ENCODE measurements around the gene TAF11. TPM values are rescaled to one million over a fixed set of nuclear protein-coding genes. Genes with fewer than 3 reads are reported as not detected.

TAF11 gene
- total and polyA plus RNA-seq, 2 donors from 2014 or later = 21.1 to 27.3 TPM

DNA sequence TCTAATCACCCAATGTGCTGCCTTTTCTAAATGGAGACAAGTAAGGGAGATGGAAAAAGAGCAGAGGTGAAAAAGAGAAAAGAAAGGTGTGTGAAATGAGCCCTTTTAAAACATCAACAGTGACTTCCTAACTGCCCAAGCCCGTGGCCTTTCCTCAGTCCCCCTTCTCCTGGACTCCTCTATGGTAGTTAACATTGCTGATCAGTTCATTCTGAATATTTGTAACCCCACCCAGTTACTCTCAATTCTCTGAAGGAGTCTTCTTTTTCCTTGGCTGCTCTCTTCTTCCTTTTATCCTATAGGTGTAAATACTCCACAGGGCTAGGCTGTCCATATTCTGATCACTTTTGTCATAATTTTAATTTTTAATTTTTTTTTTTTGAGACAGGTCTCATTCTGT, 27.1 kb downstream of the TAF11 start:
- FAIRE-seq (no peak), DNase-seq (no peak)
- intact Hi-C loops (cut with DNase I) = no loop called here

DNA sequence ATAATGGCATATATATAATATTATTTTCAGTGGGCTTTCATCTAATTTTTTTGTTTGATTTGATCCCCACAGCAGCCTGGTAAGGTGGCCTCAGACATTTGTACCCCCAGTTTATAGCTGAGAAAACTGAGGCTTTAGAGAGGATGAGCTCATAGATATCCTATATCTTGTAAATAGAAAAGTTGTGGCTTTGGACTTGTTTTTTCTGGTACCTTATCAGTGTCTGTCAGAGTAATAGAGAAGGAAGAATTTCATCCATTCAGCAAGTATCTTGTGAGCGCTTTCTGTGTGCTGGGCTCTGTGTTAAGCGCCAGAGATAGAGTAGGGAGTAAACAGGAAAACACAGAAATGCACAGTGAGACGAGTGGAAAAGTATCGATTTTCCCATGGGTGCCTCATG, 27.9 kb downstream of the TAF11 start:
- TF ChIP-seq, protein P1, sequence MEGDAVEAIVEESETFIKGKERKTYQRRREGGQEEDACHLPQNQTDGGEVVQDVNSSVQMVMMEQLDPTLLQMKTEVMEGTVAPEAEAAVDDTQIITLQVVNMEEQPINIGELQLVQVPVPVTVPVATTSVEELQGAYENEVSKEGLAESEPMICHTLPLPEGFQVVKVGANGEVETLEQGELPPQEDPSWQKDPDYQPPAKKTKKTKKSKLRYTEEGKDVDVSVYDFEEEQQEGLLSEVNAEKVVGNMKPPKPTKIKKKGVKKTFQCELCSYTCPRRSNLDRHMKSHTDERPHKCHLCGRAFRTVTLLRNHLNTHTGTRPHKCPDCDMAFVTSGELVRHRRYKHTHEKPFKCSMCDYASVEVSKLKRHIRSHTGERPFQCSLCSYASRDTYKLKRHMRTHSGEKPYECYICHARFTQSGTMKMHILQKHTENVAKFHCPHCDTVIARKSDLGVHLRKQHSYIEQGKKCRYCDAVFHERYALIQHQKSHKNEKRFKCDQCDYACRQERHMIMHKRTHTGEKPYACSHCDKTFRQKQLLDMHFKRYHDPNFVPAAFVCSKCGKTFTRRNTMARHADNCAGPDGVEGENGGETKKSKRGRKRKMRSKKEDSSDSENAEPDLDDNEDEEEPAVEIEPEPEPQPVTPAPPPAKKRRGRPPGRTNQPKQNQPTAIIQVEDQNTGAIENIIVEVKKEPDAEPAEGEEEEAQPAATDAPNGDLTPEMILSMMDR (IDR thresholded peaks at IDR 0.05; ENCODE audit: borderline replicate concordance, extremely low read depth, insufficient read depth) = no peak
- peaks cover 10 to 54% (median 22%) of the 10 kb centered on the region in 3 donors for H3K36me3 ChIP-seq (ENCODE audit: control insufficient read depth in 2 of 3, insufficient read depth in 3 of 3, low read length in 3 of 3)
- no peak overlapping the region for H3K4me3 ChIP-seq (ENCODE audit: low read length in 3 of 3)
- H3K9me3 ChIP-seq (ENCODE audit: control insufficient read depth in 2 of 3, insufficient read depth in 1 of 3, low read length in 3 of 3) = no peaks in the 10 kb centered on the region
- FAIRE-seq = no peak
- no peak overlapping the region for H3K9ac ChIP-seq (ENCODE audit: low read length in 3 of 3)
- intact Hi-C loops (cut with DNase I) = no loop called here
- no peak overlapping the region for H3K27ac ChIP-seq (ENCODE audit: low read depth in 2 of 2, low read length in 2 of 2)
- H3K4me1 ChIP-seq (ENCODE audit: control insufficient read depth in 2 of 3, insufficient read depth in 2 of 3, low read depth in 1 of 3, low read length in 3 of 3) = no peaks in the 10 kb centered on the region
- no peaks in the 10 kb centered on the region for H3K27me3 ChIP-seq (ENCODE audit: control insufficient read depth, insufficient read depth, low read length)
- DNase-seq = no peak

More for the DNA sequence above, 27.1 kb downstream of the TAF11 start:
- no peaks in the 10 kb centered on the region for H3K9me3 ChIP-seq (ENCODE audit: control insufficient read depth in 2 of 3, insufficient read depth in 1 of 3, low read length in 3 of 3)
- no peak overlapping the region for H3K27ac ChIP-seq (ENCODE audit: low read depth in 2 of 2, low read length in 2 of 2)
- H3K9ac ChIP-seq (ENCODE audit: low read length in 3 of 3) = no peak overlapping the region
- no peaks in the 10 kb centered on the region for H3K27me3 ChIP-seq (ENCODE audit: control insufficient read depth, insufficient read depth, low read length)
- H3K4me1 ChIP-seq (ENCODE audit: control insufficient read depth in 2 of 3, insufficient read depth in 2 of 3, low read depth in 1 of 3, low read length in 3 of 3) = no peaks in the 10 kb centered on the region
- H3K36me3 ChIP-seq (ENCODE audit: control insufficient read depth in 2 of 3, insufficient read depth in 3 of 3, low read length in 3 of 3) = peaks cover 11 to 54% (median 25%) of the 10 kb centered on the region in 3 donors
- no peak overlapping the region for H3K4me3 ChIP-seq (ENCODE audit: low read length in 3 of 3)
- TF ChIP-seq, protein P1 (IDR thresholded peaks at IDR 0.05; ENCODE audit: borderline replicate concordance, extremely low read depth, insufficient read depth) = no peak

DNA sequence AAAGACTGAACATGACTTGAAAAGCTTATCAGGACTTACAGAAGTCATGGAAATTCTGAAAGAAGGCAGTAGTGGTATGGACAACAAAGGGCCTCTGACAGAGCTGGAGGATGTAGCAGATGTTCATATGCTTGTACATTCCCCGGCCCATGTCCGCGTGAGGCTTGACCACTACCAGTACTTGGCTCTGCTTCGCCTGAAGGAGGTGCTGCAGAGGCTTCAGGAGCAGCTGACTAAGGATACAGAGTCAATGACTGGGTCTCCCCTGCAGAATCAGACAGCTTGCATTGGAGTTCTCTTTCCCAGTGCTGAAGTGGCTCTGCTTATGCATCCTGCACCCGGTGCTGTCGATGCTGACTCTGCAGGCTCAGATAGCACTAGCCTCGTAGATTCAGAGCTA, 29.2 kb downstream of the TAF11 start:
- no peaks in the 10 kb centered on the region for H3K27me3 ChIP-seq (ENCODE audit: control insufficient read depth, insufficient read depth, low read length)
- FAIRE-seq = no peak
- no peak for DNase-seq

More for the DNA sequence above, 29.2 kb downstream of the TAF11 start:
- intact Hi-C loops (cut with DNase I) = no loop called here
- Histone ChIP-seq H3K9ac (ENCODE audit: low read length in 3 of 3) (no peak overlapping the region), H3K4me3 (ENCODE audit: low read length in 3 of 3) (no peak overlapping the region), H3K36me3 (ENCODE audit: control insufficient read depth in 2 of 3, insufficient read depth in 3 of 3, low read length in 3 of 3) (peaks cover 9 to 48% (median 22%) of the 10 kb centered on the region in 3 donors), H3K9me3 (ENCODE audit: control insufficient read depth in 2 of 3, insufficient read depth in 1 of 3, low read length in 3 of 3) (no peaks in the 10 kb centered on the region), H3K27ac (ENCODE audit: low read depth in 2 of 2, low read length in 2 of 2) (no peak overlapping the region), H3K4me1 (ENCODE audit: control insufficient read depth in 2 of 3, insufficient read depth in 2 of 3, low read depth in 1 of 3, low read length in 3 of 3) (no peaks in the 10 kb centered on the region)
- TF ChIP-seq, protein P1 (IDR thresholded peaks at IDR 0.05; ENCODE audit: borderline replicate concordance, extremely low read depth, insufficient read depth) = no peak
